ENCODE data around the gene CEBPA. TPM values are rescaled to one million over a fixed set of nuclear protein-coding genes. Genes with fewer than 3 reads are reported as not detected.

CEBPA gene
- total RNA-seq, 1 donor from 2014 or later: 1.7 TPM

- no peaks in the 10 kb centered on the region for H3K36me3 Mint-ChIP-seq (ENCODE audit: low read depth)
- H3K4me3 Mint-ChIP-seq (ENCODE audit: unreplicated experiment): no peak overlapping the region
- H3K4me1 Mint-ChIP-seq (ENCODE audit: low read depth): no peaks in the 10 kb centered on the region
- DNase-seq (ENCODE audit: low spot score): no peak
- H3K9me3 Mint-ChIP-seq (ENCODE audit: low read depth): peaks cover 4% of the 10 kb centered on the region
- H3K27ac Mint-ChIP-seq (ENCODE audit: unreplicated experiment): no peak overlapping the region
- H3K27me3 Mint-ChIP-seq (ENCODE audit: low read depth): peaks cover 11% of the 10 kb centered on the region
- no peak for TF ChIP-seq CTCF (IDR thresholded peaks at IDR 0.05)
These were observed 31.3 kb upstream of the CEBPA start for GRCh38 chr19:33333642-33334041.

- Mint-ChIP-seq H3K27ac (ENCODE audit: unreplicated experiment) (no peak overlapping the region), H3K9me3 (ENCODE audit: low read depth) (peaks cover 4% of the 10 kb centered on the region), H3K27me3 (ENCODE audit: low read depth) (peaks cover 8% of the 10 kb centered on the region), H3K4me1 (ENCODE audit: low read depth) (no peaks in the 10 kb centered on the region), H3K4me3 (ENCODE audit: unreplicated experiment) (no peak overlapping the region), H3K36me3 (ENCODE audit: low read depth) (no peaks in the 10 kb centered on the region)
- no peak for TF ChIP-seq CTCF (IDR thresholded peaks at IDR 0.05)
- DNase-seq (ENCODE audit: low spot score): no peak
These were observed 30.8 kb upstream of the CEBPA start for GRCh38 chr19:33333151-33333550.

- Mint-ChIP-seq H3K36me3 (ENCODE audit: low read depth) (no peaks in the 10 kb centered on the region), H3K27ac (ENCODE audit: unreplicated experiment) (no peak overlapping the region), H3K9me3 (ENCODE audit: low read depth) (peaks cover 4% of the 10 kb centered on the region), H3K4me1 (ENCODE audit: low read depth) (no peaks in the 10 kb centered on the region), H3K4me3 (ENCODE audit: unreplicated experiment) (no peak overlapping the region), H3K27me3 (ENCODE audit: low read depth) (peaks cover 4% of the 10 kb centered on the region)
- no peak for DNase-seq (ENCODE audit: low spot score)
- TF ChIP-seq CTCF (IDR thresholded peaks at IDR 0.05): no peak
These were observed 29.9 kb upstream of the CEBPA start for GRCh38 chr19:33332248-33332647.

GRCh38 chr19:33329736-33330135, 27.4 kb upstream of the CEBPA start:
- peaks cover 4% of the 10 kb centered on the region for H3K27me3 Mint-ChIP-seq (ENCODE audit: low read depth)
- TF ChIP-seq CTCF (IDR thresholded peaks at IDR 0.05): no peak
- H3K36me3 Mint-ChIP-seq (ENCODE audit: low read depth): peaks cover 3% of the 10 kb centered on the region
- H3K4me1 Mint-ChIP-seq (ENCODE audit: low read depth): no peaks in the 10 kb centered on the region
- no peak for DNase-seq (ENCODE audit: low spot score)
- H3K9me3 Mint-ChIP-seq (ENCODE audit: low read depth): peaks cover 11% of the 10 kb centered on the region
- no peak overlapping the region for H3K4me3 Mint-ChIP-seq (ENCODE audit: unreplicated experiment)
- no peak overlapping the region for H3K27ac Mint-ChIP-seq (ENCODE audit: unreplicated experiment)

- Mint-ChIP-seq H3K4me1 (ENCODE audit: low read depth) (no peaks in the 10 kb centered on the region), H3K9me3 (ENCODE audit: low read depth) (peaks cover 11% of the 10 kb centered on the region), H3K27me3 (ENCODE audit: low read depth) (peaks cover 4% of the 10 kb centered on the region), H3K27ac (ENCODE audit: unreplicated experiment) (no peak overlapping the region), H3K4me3 (ENCODE audit: unreplicated experiment) (no peak overlapping the region), H3K36me3 (ENCODE audit: low read depth) (peaks cover 3% of the 10 kb centered on the region)
- TF ChIP-seq CTCF (IDR thresholded peaks at IDR 0.05): no peak
- DNase-seq (ENCODE audit: low spot score): no peak
These were observed 26.7 kb upstream of the CEBPA start for GRCh38 chr19:33329060-33329459.
